Adrenal gland (tissue), 5 donors: ENCODE data around the gene CD81.
A peak's percentile ranks its signal among the peaks of the same experiment; 100 is the strongest.

Experiments
- CTCF ChIP-seq, 6 experiments: fragments of 450-650 bp in 4 of 6; fragments of 200-600 bp in 2 of 6; sonication (generic) in 1 of 6; IDR thresholded peaks; 1 replicate in 5 of 6; 2 replicates in 1 of 6; pipeline versions ENCODE4 v1.5.1 to v1.8.0; 2016 to 2021; ENCODE audit warnings: antibody characterized with exemption in 6 of 6, mild to moderate bottlenecking in 2 of 6, moderate library complexity in 1 of 6
- POLR2A ChIP-seq, 2 donors: fragments of 450-650 bp; IDR thresholded peaks; one replicate each; pipeline ENCODE4 v1.6.1; 2017; ENCODE audit warnings: antibody characterized with exemption in 2 of 2, mild to moderate bottlenecking in 2 of 2, moderate library complexity in 1 of 2
- donor health status: DM: no; HTN: no; CAD: no.

GRCh38 chr11:2428322-2428795, 51.2 kb downstream of the CD81 start:
- TF ChIP-seq CTCF (IDR thresholded peaks at IDR 0.05) (peak; percentile 83 to 99 (median 96)), POLR2A (IDR thresholded peaks at IDR 0.05) (no peak)
